CD4-positive, alpha-beta T cell treated with Interleukin-10 for 1 hour (primary cell): Measurements from ENCODE around the gene ASPHD2.

Experiments
- DNase-seq: peaks from one replicate; pipeline ENCODE4 v3.0.0-alpha.2; 2020

ASPHD2 gene

DNA sequence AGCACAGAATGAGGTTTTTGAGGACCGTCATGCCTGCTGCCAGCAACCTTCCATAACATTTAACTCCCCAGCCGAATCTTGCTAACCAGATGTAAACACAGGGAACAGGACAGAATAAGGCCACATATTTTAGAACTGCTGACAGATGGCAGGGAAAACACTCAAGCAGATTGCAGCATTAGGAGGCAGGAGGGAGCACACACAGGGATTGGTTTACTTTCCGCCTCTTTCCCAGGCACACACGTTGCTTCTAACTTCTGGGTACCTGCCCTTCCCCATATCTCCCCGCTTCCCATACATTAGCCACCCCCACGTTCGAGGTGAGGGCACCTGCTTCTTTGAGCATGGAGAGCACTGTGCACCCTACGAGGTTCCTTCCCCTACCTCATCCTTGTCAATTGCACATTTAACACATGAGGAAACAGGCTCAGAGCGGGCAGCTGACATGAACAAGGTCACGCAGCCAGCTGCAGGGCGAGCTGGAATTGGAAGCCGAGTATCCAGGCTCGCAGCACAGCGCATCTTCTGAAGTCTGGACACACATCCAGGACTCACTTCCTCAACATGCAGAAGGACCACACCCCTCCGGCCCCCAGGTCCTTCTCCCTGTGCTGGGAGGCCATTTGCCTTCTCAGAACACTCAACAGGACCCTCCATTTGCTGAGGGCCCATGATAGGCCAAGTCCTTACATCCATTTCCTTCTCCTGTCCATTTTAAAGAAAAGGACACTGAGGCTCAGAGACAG, 18.7 kb downstream of the ASPHD2 start:
- no peak for DNase-seq

DNA sequence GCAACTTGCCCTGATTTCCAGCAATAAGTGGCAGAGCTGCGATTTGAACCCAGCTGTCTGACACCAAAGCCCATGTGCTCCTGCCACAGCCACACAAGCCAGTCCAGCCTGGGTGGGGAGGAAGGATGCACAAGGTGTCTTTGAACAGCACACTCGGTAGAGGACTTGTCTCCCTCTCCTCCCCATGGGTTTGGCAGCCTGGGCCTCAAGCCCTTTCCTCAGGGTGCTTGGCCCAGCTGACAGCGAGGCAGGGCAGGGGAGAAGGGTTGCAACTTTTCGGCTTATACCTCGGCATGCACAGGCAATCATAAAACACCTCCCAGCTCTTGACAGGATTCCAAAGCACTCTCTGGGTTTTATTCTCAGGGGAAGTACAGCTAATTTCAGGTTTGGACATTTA, 19.3 kb downstream of the ASPHD2 start:
- DNase-seq, result no peak

DNA sequence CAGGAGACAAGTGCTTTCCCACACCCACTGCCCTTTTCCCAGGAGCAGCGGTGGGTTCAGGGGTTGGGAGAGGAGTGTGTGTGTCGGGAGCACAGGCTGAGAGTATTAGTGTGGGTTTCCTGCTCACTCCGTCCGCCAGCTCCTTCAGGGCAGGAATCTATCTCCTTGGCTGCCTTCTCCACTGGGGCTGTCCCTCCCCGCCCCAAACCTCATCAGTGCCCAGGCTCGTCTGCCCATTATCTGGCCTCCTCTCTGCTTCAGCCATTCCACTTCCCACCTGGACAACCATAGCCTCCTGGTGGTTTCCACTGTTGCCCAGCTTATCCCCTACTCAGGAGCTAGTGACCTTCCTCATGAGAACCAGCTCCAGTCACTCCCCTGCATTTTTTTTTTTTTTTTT, 19.9 kb downstream of the ASPHD2 start:
- DNase-seq, result no peak

DNA sequence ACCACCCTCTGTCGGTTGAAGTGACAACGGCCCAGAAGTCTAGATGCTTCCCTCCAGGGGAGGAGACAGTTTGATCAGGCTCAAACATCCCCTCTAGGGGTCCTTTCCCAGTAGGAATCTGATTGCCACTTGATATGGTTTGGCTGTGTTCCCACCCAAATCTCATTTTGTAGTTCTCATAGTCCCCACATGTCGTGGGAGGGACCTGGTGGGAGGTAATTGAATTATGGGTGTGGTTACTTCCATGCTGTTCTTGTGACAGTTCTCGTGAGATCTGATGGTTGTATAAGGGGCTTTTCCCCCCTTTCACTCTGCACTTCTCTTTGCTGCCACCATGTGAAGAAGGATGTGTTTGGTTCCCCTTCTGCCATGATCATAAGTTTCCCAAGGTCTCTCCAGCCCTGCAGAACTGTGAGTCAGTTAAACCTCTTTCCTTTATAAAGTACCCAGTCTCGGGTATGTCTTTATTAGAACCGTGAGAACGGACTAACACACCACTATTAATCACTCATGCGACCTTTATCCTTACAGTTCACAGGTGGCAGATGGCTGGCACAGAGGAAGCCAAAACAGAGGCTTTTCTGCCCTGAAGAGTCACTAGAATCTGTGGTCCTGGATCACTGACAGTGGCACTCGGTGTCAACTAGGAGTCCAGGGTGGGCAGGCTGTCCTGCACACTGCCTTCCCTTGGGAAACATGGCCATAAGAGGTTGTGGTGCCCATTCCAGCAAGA, 21.6 kb downstream of the ASPHD2 start:
- DNase-seq, result no peak

DNA sequence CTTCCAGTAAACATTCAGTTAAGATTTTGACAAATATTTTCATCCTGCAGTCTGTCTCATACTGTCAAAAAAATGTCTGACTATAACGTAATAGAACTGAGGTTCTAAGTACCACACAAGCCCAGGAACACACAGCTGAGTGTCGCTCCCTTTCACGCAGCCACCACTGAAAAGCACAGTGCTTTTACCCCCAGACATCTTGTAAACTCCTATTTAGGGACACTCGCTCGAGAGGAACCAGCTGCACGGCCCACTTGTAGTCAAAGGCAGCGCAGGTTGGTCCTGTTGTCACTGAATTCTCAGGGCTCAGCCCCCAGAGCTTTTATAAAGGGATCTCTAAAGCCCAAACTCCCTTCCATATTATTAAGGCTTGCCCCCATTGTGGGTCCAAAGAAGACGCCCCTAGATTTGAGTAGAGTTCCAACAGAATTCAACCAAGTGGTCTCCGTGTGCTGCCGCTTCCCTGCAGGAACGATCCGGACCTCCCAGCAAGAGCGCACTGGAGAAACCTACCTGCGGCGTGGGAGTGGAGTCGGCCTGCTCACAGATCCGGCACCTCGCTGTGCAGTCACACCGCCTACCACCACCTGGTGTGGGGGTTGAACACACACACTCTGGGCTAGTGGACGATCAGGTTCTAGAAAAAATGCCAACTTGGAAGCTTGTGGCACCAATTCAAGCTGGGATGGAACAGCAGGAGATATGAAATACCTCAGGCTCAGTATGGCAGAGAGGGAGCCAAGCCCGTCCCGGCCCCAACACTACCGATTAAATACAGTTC, 23.4 kb downstream of the ASPHD2 start:
- DNase-seq, result no peak

DNA sequence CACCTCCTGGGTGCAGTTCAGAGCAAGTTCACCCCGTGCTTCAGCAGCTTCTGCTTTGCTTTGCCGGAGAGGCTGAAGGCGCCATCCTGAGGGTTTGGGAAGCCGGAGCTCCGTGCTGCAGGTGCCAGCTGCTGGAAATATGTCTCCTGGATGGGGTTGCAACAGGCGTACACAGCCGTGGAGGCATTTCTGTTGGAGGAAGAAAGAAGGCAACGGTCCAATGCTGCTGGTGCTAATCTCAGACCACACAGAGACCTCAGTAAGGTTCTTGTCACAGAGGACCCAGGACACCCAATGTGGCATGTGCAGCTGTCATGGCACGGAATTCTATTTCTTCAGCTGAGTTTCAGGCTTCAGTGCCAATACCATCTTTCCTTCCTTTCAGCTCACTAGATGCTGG, 24.2 kb downstream of the ASPHD2 start:
- no peak for DNase-seq

DNA sequence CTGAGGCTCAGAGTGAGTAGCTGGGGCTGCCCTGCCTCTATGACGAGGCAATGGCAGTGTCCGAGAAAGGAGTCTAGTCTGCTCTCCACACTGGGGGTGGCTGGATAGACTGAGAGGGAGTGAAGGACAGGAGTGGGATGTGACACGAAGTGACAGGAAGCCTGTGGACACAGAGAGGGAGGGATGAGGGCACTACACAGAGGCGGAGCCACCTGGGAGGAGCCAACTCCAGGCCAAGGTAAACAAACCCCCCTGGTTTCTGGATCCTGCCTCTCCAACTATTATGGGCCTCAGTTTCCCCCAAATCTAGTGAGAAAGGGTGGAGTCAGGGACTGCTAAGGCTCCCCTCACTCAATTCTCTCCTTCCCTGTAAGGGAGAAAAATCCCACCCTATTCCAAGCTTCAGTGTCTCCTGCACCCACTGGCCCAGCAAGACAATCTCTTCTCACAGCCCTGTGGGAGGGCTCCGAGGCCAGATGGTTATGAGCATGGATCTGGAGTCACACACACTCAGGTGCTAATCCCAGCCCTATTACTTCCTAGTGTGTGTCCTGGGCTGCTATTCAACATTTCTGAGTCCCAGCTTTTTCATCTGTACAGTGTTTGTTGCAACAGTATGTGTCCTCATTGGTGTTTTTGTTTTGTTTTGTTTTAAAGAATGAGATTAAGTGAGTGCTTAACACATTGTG, 24.9 kb downstream of the ASPHD2 start:
- no peak for DNase-seq

DNA sequence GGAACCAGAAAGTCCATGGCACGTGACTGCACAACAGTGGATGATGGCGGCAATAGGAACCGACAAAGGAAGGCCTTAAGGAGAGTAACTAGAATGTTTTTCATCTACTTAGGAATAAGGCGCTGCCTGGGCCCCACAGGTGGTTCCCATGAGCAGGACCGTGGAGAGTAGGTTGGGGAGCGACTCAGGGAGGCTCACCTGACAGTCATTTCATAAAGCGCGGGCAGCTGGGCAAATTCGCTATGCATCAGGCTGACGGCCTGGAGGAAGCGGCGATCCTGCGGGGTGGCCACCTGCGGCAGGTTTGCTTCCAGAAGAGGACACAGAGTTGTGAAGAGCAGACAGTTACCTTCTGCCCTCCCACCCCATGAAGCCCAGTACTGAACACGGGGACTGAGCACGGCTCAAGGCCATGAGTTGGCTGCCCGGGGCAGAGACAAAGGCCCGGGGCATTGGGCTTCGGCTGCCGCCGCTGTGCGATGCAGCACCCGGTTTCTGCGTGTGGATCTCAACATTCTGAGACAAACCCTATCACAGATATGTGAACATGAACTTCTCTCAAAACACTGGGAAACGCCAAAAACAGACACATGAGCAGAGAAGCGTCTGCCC, 28.7 kb downstream of the ASPHD2 start:
- DNase-seq, result no peak

DNA sequence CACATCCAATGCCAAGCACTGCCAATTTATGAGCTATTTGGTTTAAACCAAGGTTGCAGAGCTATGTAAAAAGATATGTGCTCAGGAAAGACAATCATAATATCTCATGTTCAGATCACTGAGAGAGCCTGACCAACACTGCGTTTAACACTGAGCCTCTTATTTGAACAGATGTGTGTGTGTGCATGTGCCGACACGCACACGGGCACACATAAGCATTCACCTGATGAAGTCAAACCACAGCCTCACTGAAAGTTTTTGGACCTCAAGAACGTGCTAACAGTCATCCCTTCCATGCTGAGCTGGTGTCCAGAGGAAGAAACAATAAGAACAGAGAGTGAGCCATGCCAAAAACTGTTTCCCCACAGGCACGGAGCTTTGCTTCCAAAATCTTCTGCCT, 31.1 kb downstream of the ASPHD2 start:
- DNase-seq, result no peak

DNA sequence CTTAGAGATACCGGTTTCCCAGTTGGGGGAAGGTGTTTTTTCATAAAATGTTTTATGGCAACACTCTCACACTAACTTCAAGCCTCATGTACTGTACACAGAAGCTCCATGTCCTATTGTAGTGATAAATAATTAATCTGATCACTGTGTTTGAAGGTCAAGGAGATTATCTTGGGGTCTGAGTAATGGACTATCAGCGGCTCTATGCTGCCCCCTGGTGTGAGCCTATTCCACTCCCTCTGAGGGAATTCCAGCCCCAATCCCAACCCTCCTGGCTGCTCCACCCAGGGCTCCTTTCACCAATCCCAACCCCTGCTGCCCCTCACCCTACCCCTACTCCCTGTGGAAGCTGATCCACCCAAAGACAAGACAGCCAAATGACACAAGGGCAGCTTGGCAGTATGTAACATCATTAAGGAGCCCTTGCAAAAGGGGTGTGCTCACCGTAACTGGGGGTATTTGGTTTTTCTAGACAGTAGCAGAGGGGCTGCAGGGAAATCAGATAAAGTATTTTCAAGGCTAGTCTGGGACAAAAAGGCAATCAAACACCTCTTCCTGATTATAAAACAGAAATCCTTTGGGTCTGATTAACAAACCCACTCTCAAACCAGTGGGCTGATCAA, 32.2 kb downstream of the ASPHD2 start:
- peak; percentile 42 for DNase-seq

DNA sequence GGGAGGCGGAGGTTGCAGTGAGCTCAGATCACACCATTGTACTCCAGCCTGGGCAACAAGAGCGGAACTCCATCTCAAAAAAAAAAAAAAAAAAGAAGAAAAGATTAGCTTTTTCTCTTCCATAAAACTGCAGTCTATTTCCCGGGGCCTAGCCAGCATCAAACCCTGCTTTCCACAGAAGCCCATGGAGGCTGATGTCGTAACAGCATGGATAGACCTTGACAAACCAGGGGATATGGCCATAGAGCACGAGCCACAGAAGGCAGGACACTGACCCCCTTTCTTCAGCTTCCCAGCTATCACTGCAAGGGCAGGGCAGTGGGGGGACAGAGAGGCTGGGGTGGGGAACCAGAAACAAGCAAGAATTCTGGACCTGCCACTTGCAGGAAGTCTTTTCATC, 33.0 kb downstream of the ASPHD2 start:
- DNase-seq, result no peak

DNA sequence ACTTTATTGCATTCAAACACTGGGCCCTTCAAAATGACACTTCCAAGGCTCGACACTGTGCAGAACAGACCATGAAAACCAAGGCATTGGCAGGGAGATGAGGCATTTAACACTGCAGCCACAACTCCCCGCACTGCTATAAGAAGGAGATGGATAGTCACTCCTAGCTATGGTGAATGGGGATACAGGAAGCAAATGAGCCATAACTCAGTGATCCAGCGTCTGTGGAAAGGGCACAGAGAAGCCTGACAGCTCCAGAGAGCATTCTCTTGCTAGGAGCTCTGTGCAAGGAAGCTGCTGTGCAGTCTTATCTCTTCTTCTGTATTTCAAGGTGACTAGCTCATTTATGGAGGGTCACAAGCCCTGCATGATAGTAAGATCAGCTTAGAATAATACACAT, 33.6 kb downstream of the ASPHD2 start:
- DNase-seq, result no peak

DNA sequence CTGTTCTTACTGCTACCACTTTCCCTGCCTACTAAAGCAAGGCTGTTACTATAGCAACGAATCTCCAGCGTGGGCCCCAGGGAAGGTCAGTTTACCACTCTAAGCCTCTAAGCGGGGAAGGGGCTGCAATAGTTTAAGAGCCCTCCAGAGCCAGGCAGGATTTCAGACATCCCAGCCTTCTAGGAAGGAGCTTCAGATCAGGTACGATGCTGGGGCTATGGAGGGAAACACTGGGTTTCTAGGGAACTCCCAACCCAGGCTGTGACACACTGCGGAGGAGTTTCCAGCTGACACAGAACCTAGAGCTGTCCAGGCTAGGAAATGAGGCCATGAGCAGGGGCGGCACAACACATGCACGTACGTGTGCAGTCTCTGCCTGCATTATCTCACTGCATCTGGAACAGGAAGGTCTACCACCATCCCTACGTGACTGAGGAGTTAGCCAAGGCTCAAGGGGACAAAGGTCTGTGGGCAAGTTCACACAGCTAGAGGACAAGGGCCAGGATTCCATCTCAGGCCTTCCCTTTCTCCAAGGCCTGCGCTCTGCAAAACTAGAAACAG, 34.1 kb downstream of the ASPHD2 start:
- DNase-seq, result no peak

DNA sequence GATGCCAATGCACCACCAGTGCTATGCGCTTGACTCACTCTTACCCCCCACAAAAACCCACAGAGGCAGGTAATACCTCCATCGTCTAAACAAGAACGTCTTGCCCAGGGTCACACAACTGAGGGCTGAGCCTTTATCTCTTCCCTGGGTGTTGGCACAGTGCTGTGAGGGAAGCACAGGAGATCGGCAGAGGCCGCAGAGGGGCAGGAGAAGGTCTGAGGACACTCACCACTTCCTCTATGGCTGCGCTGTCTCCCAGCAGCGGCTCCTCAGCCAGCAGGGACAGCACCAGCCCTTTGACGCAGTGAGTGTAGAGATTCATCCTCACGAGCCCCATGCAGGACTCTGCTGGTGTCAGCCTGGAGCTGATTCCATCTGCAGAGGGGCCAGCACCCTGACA, 34.6 kb downstream of the ASPHD2 start:
- no peak for DNase-seq

DNA sequence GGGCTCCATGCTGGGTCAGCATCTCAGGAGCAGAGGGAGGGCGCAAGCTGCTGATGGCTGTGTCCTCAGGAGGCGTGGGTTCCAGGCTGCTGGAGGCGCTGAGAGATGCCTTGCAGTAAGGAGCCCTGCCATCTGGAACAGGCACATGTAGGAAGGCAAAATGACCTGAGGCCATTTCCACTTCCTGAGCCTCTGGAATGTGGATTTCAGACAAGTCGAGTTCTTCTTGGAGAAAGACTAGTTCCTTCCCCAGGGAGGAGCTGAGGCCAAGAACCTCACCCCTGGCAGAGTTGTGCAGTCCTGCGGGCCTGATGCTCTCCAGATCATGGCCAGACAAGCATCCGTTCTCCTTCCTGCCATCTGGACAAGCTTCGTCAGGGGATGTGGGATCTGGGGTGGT, 35.3 kb downstream of the ASPHD2 start:
- DNase-seq, result no peak

DNA sequence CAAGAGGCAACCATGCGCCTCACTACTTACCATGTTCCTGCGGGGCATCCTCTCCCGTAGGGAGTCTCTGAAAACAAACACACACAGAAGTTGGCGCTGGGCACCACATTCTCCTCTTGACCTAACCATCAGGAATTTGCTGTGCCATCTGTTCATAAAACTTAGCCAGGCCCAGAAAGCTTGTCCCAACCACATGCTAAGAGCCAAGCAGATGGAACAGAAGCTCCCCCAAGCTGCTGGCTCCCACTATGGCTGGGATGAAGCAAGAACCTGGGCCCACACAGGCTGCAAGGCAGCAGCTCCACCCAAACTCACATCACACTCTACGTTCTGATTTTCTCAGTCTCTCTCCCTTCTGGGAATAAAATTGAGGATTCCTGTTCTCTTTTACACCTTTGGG, 37.1 kb downstream of the ASPHD2 start:
- no peak for DNase-seq

DNA sequence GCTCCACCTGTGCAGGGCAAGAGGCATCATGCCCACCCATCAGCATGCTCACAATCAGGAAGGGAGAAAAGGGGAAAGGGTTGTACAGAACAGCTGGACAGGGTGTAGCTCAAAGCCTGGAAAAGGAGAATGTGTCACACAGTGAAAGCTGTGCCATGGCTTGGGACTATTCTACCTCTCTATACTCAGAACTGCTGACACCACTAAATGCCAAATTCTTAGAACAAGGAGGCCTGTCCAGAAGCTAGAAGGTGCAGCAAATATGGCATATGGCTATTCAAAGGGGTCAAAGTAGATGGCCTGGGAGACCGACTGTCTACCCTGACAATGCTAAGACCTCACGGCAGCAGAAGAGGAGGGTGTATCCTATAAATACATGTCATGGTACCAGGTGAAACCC, 41.7 kb downstream of the ASPHD2 start:
- DNase-seq, result no peak

DNA sequence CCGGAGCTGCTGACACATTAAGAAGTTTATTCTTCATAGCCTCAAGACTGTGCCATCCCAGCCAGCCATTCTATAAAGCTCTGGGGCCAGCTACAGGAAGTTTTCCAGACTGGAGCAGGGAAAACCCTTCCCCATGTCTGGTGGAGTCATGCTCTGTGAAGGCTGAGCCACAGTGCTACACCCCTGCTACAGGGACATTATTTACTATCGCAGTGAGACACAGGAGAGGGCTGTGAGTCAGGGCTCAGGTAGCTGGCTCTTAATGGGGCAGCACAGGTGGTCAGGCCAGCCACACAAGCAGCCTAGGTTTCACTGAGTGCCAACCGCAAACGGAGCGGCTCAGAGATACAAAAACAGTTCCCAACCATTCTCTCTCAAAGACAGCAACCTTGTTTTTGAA, 42.5 kb downstream of the ASPHD2 start:
- no peak for DNase-seq

DNA sequence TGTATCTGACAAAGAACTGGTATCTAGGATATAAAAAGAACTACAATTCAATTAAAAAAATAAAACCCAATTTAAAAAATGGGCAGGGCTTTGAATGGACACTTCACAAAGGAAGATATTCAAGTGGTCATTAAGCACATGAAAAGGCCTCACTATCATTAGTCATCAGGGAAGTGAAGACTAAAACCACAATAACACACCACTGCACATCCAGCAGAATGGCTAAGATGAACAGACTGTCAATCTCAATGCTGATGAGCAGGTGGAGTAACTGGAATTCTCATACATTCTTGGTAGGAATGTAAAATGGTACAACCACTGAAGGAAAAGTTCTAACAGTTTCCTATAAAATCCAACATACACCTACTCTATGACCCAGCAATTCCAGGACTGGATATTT, 45.6 kb downstream of the ASPHD2 start:
- no peak for DNase-seq

DNA sequence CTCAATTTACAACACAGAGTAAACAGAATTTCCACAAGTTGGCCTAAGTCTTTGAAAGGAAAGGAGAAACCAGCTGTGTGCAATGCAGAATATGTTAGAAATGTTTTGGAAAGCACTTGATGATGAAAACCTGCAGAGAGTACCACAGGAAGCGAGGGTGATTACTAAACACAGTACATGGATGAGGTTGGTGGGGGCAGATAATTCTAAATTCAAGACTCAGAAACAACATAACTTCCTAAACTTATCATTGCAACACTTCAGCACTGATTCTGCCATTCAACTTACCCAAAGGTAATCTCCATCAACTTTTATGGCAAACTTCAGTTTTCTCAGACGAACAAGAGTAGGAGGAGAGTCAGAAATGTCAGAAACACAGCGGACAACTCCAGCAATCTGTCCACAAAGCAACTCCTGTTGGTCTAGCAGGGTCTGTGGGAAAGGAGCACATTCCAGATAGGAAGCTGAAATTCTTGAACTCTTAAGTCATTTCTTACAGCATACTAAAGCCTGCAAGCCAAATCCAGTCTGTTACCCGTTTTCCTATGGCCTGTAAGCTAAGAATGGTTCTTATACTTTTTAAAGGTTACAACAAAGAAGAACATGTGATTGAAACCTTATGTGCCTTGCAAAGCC, 47.8 kb downstream of the ASPHD2 start:
- DNase-seq, result no peak

DNA sequence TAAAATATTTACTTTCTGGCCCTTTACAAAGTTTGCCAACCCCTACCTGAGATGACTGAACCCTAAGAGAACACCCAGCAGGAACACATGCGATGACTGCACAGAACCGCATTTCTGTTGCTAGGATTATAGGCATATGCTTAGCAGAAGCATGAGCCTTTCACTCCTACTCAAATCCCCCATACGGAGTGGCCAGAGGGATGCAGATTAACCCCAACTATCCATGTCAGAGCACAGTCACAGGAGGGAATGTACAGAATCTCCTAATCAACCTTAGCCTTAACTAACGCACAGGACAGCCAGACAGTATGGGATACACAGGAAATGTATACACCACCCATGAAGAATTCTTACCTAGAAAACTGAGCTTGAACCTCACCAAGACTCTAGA, 48.3 kb downstream of the ASPHD2 start:
- no peak for DNase-seq
